ENCODE results near the gene ITK. TPM values are rescaled to one million over a fixed set of nuclear protein-coding genes. Genes with fewer than 3 reads are reported as not detected.

ITK gene
- total and polyA plus RNA-seq, 12 donors: 0.09 to 4.7 (median 0.68) TPM; not detected in 1

DNA sequence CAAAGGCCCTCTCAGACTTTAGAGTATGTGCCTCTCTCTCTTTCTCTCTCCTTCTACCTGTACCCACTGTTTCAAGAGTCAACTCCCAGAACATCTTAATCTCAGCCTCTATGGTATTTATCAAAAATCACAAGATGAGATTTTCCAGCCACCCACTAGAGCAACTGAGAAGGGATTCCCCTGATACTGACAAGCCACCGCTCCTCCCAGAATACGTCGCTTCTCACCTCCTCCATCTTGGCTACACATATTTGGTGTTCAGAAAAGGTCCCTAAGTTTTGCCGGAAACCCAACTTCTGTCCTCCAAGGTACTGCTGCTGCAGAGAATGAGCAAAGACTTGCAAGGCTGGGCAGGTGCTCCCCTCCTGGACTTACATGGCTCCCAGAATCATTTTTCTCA, 20.6 kb upstream of the ITK start:
- intact Hi-C loops (cut with DNase I): loop anchor here in 1 of 10 donors (10.0 kb wide), 1 partner anchor 85 kb away; no protein-coding TSS in a partner anchor
- DNase-seq (no peak), ATAC-seq (no peak)
- Histone ChIP-seq H3K27me3 (peaks cover 0 to 20% (median 7%) of the 10 kb centered on the region in 7 donors), H3K4me1 (no peaks in the 10 kb centered on the region), H3K9me3 (peaks cover 0 to 3% (median 0%) of the 10 kb centered on the region in 11 donors), H3K36me3 (no peaks in the 10 kb centered on the region), H3K27ac (no peak overlapping the region), H3K4me3 (no peak overlapping the region)
- no peak for TF ChIP-seq CTCF (IDR thresholded peaks at IDR 0.05)
- 68 to 77% methylated on average over 4 of the region's 4 CpGs for WGBS, 2 donors

DNA sequence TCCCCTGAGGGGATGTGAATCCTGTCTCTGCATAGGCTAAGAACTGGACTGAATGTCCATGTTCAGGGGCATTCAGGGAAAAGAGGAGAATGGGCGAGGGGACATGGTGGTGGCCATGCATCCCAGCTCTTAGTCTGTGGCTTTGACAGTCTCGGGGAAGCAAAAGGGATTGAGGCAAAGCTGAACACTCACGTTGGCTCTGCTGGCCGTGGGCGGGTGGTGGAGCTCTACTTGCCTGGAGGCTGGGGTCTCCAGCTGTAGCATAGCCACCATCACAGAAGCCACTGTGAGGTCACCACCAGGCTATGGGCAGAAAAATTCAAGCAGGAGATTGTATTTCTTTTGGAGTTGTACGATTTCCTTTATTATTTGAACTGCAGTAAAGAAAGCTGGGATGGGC, 18.6 kb upstream of the ITK start:
- H3K36me3 ChIP-seq: no peaks in the 10 kb centered on the region
- no peak for TF ChIP-seq CTCF (IDR thresholded peaks at IDR 0.05)
- no peak overlapping the region for H3K4me3 ChIP-seq
- H3K27me3 ChIP-seq: peaks cover 0 to 30% (median 12%) of the 10 kb centered on the region in 7 donors
- ATAC-seq (no peak), DNase-seq (no peak)
- 85 to 90% methylated on average over 6 of the region's 6 CpGs for WGBS, 2 donors
- intact Hi-C loops (cut with DNase I): loop anchor here in 1 of 10 donors (10.0 kb wide), 1 partner anchor 83 kb away; no protein-coding TSS in a partner anchor
- no peak overlapping the region for H3K27ac ChIP-seq
- H3K4me1 ChIP-seq: no peaks in the 10 kb centered on the region
- no peaks in the 10 kb centered on the region for H3K9me3 ChIP-seq

DNA sequence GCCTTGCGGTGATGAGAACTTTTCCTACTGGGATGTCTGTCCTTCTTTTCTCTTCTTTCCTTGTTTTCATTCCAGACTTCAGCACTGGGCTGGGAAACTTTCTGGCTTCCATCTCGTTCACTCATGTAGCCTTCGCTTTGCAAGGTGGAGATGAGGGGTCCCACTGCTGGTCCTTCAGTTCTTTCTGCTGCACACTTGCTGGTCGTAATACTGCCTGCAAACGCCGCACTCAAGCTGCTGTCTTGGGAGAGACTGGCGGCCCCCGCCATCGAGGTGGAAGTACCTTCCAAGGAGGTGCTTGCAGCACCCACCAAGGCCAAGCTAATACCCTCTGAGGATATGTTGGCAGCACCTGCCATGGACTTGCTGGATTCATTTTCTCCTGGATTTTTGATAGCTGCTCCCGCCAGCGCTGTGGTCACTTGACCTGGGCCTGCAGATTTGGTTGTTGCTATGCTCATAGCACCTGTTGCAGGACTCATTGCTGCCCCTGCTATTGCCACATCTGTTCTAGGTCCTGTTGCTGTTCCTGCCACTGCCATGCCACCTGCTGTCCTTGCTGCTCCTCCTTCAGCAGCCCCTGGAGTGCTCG, 17.6 kb upstream of the ITK start:
- Histone ChIP-seq H3K27ac (no peak overlapping the region), H3K4me3 (no peak overlapping the region), H3K27me3 (peaks cover 0 to 37% (median 12%) of the 10 kb centered on the region in 7 donors), H3K36me3 (no peaks in the 10 kb centered on the region), H3K4me1 (no peaks in the 10 kb centered on the region), H3K9me3 (no peaks in the 10 kb centered on the region)
- DNase-seq (no peak), ATAC-seq (no peak)
- no peak for TF ChIP-seq CTCF (IDR thresholded peaks at IDR 0.05)
- WGBS, 2 donors: 92 to 93% methylated on average over 12 of the region's 12 CpGs
- intact Hi-C loops (cut with DNase I): loop anchor here in 1 of 10 donors (10.0 kb wide), 1 partner anchor 82 kb away; no protein-coding TSS in a partner anchor

DNA sequence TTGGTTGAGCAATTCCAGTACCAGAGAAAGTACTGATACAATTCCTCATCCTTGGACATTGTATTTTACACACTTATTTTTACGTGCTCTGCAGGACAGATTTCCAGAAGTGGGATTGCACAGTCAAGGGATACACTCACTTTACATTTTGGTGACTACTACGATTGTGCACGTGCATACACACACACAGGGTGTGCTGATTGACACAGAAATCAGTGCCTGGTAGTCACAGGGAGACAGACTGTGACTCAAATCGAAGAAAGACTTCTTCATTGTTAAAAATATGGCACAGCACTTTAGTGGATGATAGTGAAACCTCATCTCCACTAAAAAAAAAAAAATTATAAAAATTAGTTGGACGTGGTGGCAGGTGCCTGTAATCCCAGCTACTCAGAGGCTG, 16.1 kb upstream of the ITK start:
- no peak for TF ChIP-seq CTCF (IDR thresholded peaks at IDR 0.05)
- Histone ChIP-seq H3K4me3 (no peak overlapping the region), H3K27ac (no peak overlapping the region), H3K4me1 (no peaks in the 10 kb centered on the region), H3K27me3 (peaks cover 0 to 37% (median 12%) of the 10 kb centered on the region in 7 donors), H3K9me3 (no peaks in the 10 kb centered on the region), H3K36me3 (no peaks in the 10 kb centered on the region)
- DNase-seq (no peak), ATAC-seq (no peak)
- WGBS, 2 donors: 77 to 86% methylated on average over 5 of the region's 5 CpGs
- intact Hi-C loops (cut with DNase I): loop anchor here in 1 of 10 donors (10.0 kb wide), 1 partner anchor 80 kb away; no protein-coding TSS in a partner anchor
